HG02870 (cell line): ENCODE results near the gene CPSF4.

Experiments
- ATAC-seq: cut with Tn5 transposase; IDR thresholded peaks from one replicate; pipeline ENCODE4 v1.9.1; 2021; ENCODE audit warnings: mild to moderate bottlenecking, moderate library complexity; ENCODE audit not compliant: unreplicated experiment

CPSF4 gene

GRCh38 chr7:99438573-99439480 is at the start of gene CPSF4, which contains the start of gene PTCD1:
TSS of gene CPSF4 (plus strand) at chr7:99438943. CDS start at chr7:99439083, 140 bp downstream.
TSS of gene PTCD1 (minus strand) at chr7:99438798. CDS start at chr7:99435242, 3,556 bp downstream.
- ATAC-seq: peak; percentile 84

- ATAC-seq: no peak
Observed at GRCh38 chr7:99389772-99390171, 49.0 kb upstream of the CPSF4 start.

- ATAC-seq: no peak
Observed at GRCh38 chr7:99390941-99391602, 47.7 kb upstream of the CPSF4 start.

GRCh38 chr7:99392046-99392445 is 46.7 kb upstream of the CPSF4 start:
- no peak for ATAC-seq

GRCh38 chr7:99392659-99393354 is 45.9 kb upstream of the CPSF4 start:
- no peak for ATAC-seq

GRCh38 chr7:99393355-99394187 is 45.2 kb upstream of the CPSF4 start:
- no peak for ATAC-seq

GRCh38 chr7:99394188-99394502 is 44.6 kb upstream of the CPSF4 start:
- ATAC-seq: no peak

GRCh38 chr7:99395616-99396327 is 43.0 kb upstream of the CPSF4 start:
- ATAC-seq: no peak

- no peak for ATAC-seq
Observed at GRCh38 chr7:99396418-99397296, 42.1 kb upstream of the CPSF4 start.

GRCh38 chr7:99397297-99397983 is 41.3 kb upstream of the CPSF4 start:
- no peak for ATAC-seq

- no peak for ATAC-seq
Observed at GRCh38 chr7:99398891-99399445, 39.8 kb upstream of the CPSF4 start.

GRCh38 chr7:99399597-99399996 is 39.1 kb upstream of the CPSF4 start:
- ATAC-seq: no peak

GRCh38 chr7:99402854-99403253 is 35.9 kb upstream of the CPSF4 start:
- no peak for ATAC-seq

GRCh38 chr7:99403764-99404163 is 35.0 kb upstream of the CPSF4 start:
- ATAC-seq: no peak

GRCh38 chr7:99404235-99404976 is 34.3 kb upstream of the CPSF4 start:
- no peak for ATAC-seq

- no peak for ATAC-seq
Observed at GRCh38 chr7:99404977-99405320, 33.8 kb upstream of the CPSF4 start.

GRCh38 chr7:99406557-99406956 is 32.2 kb upstream of the CPSF4 start:
- no peak for ATAC-seq
